C4-2B (cell line): ENCODE measurements around the gene CATSPER1.

Experiments
- H3K27ac ChIP-seq: fragments of 450-650 bp; 2 replicates; pipeline ENCODE4 v1.5.1; 2017
- CTCF ChIP-seq: fragments of 450-650 bp; conservative IDR thresholded peaks from 2 replicates; pipeline ENCODE4 v1.5.1; 2017; ENCODE audit warnings: mild to moderate bottlenecking
- ZFX ChIP-seq: fragments of 450-650 bp; IDR thresholded peaks from 2 replicates; pipeline ENCODE4 v1.6.1; 2017

The CATSPER1 gene

GRCh38 chr11:65977621-65978390 lies 48.5 kb downstream of the CATSPER1 start:
- H3K27ac ChIP-seq: no peak overlapping the region
- TF ChIP-seq CTCF (no peak), ZFX (no peak)

- TF ChIP-seq ZFX (no peak), CTCF (no peak)
- no peak overlapping the region for H3K27ac ChIP-seq
Measured at GRCh38 chr11:65976216-65977176, 49.8 kb downstream of the CATSPER1 start.

- H3K27ac ChIP-seq: no peak overlapping the region
- TF ChIP-seq ZFX (no peak), CTCF (no peak)
Measured at GRCh38 chr11:65975771-65976170, 50.5 kb downstream of the CATSPER1 start.

- TF ChIP-seq ZFX (no peak), CTCF (no peak)
- H3K27ac ChIP-seq: no peak overlapping the region
Measured at GRCh38 chr11:65973439-65974110, 52.7 kb downstream of the CATSPER1 start.

- no peak for TF ChIP-seq CTCF
- TF ChIP-seq ZFX: no peak
Measured at GRCh38 chr11:65972116-65972515, 54.2 kb downstream of the CATSPER1 start.

GRCh38 chr11:65968600-65969482 lies 57.4 kb downstream of the CATSPER1 start:
- no peak for TF ChIP-seq CTCF
- TF ChIP-seq ZFX: no peak
- H3K27ac ChIP-seq: no peak overlapping the region

More at GRCh38 chr11:65972116-65972515, 54.2 kb downstream of the CATSPER1 start:
- no peak overlapping the region for H3K27ac ChIP-seq
